ENCODE measurements around the gene CD247.

CD247 gene

DNA sequence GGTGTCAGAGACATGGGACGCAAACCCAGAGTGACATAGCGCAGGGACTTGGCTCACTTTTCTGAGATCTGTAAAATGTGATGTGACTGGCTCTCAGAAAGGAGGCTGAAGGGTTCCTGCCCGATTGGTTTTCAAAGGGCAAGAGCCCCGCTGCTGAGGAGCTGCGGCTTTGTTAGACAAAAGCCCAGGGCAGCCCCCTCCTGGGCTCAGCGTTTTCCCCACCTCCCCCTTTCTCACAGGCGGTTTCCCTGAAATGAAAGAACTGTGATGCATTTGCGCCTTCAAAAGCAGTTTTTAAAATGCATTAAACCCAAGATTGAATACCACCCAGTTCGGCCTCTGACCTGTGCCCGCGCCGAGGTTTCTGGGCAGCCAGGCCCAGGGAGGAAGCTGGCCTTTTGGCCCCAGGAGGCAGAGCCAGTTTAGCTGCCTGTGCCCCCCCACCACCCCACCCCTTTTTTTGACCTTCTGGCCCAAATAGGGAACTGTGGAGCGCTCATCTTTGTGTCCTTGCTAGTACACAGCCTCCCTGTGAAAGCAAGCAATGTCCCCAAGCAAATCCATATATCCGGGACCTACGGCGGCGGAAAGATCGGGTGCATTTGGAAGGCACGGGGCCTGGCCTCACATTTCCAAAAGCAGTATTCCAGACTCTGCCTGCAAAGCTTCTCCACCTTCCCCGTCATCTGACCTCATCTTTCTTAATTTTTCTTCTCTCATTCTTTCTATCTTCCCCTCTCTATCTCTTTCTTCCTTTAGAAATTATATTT is 28.6 kb downstream of the CD247 start:
- peak; percentile 71 for DNase-seq (ENCODE audit: low spot score)

DNA sequence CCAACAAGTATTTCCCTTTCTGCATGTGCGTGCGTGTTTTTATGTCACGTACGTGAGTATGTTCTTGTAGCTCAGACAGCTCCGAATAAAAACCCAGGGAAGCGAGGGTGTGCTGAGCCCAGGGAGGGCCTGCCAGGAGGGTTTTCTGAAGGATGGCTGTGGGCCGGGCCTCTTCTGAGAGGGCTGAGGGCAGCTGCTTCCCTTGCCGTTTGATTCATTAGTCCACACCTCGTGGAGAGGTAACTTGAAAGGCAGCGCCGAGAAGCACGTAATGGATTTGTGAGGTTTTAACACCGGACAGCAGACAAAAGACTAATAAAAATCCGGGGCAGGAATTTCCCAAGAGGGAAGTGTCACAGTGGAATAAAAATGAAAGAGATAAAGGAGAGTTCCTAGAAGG is 29.5 kb downstream of the CD247 start:
- no peak for DNase-seq (ENCODE audit: low spot score)

DNA sequence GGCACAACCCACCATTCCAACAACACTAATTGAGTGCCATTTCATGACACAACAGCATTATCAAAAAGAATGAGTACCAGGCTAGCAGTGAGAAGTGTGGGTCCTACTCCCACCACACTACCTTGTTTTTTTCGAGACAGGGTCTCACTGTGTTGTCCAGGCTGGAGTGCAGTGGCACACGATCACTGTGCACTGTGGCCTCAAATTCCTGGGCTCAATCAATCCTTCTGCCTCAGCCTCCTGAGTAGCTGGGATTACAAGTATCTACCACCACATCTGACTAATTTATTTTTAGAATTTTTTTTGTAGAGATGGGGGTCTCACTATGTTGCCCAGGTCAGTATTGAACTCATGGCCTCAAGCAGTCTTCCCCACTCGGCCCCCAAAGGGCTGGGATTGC is 30.7 kb downstream of the CD247 start:
- no peak for DNase-seq (ENCODE audit: low spot score)

DNA sequence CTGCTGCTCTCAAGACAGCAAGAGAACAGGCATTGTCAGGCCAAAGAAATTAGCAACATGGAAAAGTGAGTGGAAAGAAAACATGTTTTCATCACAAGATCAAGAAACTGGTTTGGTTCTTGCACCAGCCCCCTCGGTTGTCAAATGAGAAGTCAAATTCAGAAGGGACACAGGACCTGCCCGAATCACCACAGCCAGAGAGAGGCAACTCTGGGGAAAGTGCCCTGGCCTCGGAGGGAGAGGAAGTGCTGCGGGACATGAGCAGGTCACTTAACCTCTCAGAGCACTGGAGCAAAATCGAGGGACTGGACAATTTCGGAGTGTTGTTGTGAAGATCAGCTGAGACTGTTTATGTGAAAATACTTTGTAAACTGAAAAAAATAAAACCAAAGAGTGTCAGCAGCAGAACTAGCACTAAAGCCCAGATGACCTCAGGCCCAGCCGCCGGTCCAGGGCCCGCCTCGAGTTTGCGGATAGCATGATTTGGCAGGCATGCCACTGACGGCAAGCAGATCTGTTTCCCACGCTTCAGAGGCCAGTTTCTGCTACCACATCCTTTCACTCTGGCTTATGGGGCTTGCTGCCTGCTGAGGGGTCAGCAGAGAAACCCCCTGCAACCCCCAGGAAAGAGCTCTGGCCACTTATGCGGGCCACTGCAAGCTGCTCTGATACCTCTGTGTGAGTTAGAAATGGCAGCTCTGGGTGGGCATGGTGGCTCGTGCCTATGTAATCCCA is 32.1 kb downstream of the CD247 start:
- no peak for DNase-seq (ENCODE audit: low spot score)

DNA sequence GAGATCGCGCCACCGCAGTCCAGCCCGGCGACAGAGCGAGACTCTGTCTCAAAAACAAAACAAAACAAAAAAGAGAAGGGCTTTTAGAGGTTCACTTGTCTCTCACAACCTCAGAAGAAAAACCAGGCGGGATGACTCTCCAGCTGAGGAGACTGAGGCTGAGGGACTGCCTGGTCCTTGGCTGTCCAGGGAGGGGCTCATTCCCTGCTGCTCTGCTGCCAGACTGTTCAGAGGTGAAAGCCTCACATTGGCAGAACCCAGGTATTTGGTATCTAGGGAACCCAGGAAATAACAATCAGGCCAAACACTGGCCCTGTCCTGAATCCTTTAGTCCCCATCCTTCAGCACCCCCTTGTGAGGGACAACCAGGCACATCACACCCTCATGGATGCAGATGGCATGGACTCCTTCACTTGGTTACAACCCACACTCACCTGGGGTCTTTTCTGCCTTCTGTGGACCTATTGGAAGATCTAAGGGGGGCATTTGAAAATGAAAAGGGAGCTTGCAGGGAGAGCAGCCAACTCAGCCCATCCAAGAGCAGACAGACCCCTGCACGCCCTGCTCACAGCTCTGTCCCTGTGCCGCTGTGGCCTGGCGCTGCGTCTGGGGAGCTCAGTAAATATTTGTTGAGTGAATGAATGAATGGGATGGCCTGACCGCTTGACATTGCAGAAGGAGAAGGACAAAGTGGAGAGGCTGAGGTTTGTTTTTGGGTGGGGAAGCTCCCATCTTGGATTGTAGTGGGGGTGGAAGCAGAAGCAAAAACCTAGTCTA is 33.4 kb downstream of the CD247 start:
- no peak for DNase-seq (ENCODE audit: low spot score)

DNA sequence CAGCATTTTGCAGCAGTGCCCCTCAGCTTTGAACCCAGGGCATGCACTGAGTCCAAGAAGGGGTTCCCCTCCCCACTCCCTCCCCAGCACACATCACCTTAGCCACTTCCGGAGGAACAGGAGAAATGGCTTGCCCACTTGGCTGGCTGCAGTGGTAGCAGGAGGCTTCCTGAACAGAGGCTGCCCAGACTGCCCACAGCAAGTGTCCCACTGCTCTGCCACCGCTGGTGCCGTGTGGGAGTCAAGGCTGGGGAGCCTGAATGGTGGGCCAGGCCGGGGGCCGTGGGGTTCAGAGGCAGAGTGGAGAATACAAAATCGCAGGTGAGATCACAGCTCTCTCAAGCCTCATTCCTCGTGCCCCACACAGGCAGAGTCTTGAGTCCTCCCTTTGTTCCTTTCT is 34.5 kb downstream of the CD247 start:
- DNase-seq (ENCODE audit: low spot score), result no peak

DNA sequence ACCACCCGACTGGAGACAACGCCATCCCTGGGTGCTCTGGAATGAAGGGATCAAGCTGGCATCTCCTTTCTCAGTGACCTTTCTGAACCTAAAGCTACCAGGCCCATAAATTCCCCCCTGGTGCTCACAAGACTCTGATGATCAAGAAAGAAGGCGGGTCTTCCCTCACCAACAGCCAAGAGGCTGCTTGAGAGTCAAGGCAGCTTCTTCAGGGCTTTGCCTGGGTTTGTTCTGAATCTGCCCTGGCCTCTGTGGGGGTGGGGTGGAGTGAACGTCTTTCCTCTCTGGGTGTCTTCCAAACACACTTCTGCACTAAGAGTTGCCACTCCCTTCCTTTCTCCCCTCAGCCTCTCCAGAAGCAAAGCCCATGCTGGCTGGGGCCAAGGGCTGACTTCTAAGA is 36.1 kb downstream of the CD247 start:
- DNase-seq (ENCODE audit: low spot score), result peak; percentile 44

DNA sequence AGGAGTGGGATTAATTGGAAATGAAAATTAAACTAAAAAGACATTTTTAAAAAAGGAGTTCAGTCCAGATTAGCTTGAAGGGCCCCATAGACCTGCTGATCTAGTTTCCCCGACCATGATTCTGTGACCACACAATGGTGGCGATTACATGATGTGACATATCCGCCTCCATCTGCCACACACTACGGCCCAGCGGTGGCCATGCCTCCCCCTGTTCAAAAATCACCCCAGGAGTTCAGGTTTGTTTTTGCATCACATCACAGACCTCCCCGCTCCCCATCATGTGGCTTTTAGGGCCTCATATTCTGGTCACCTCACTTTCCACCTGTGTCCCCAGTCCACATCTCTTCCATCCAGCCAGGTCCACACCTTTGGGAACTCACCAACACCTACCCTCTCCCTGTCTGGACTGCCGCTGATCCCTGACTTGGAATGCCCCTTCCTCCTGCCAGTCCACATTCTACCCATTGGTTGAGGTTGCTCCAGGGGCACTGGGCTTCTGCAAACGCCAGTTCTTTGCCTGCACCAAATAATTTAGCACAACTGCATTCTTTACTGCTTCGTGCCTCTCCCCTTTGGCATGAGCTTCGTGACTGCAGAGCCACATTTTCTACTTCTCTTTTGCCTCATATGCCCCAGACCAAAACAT is 38.9 kb downstream of the CD247 start:
- DNase-seq (ENCODE audit: low spot score), result no peak

DNA sequence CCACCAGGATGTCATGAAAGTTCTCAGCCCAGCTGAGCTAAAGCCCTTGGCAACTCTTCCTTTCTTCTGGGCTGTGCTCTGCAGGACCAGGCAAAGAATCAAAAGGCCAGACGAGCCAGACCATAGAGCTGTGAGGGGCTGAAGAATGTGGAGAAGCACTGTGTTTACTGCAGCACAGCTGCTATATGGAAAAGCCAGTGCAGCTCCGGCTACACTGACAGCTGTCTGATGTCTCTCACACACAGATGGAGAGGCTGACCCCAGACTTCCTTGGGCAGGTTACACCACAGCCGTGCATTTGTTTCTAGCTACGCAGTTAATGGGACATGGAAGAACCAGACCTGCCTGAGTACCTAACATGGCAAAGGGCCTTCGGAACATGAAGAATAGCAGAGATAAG is 40.3 kb downstream of the CD247 start:
- no peak for DNase-seq (ENCODE audit: low spot score)

DNA sequence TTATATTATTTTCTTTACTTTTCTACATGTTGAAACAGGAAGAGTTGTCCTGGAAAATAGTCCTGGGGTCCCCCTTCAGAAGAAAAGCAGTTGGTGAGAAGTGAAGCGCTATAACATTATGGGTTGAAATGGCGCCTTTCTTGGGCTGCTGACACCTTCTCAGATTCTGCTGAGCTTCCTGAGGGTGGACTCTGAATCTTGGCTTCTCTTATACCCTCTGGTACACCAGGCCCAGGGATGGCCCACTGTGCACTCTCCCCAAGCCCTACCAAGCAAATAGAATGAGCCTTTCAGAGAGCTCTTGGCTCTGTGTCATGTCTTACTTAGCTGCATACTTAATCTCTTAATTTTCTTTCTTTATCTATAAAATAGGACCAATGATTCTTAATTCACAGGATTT is 42.3 kb downstream of the CD247 start:
- no peak for DNase-seq (ENCODE audit: low spot score)

DNA sequence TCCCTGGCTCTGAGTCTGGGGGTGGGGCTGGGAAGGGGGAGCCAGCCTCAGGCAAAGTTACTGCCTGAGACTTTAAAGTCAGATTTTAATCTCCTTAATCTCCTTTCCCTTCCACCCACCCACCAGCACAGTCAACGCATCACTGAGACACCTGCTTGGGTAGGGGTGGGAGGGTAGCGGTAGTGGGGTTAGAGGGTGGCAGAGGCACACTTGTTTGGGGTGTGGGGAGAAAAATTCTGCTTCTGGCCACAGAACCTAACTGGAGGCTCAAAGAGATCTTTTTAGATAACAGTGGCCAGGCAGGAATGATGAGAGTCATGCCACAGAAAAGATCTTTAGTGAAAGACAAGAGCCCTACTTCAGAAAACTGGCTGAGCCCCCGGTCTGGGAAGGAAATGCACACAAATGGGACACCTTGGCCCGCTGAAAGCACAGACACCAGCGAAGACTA is 44.1 kb downstream of the CD247 start:
- DNase-seq (ENCODE audit: low spot score), result no peak

DNA sequence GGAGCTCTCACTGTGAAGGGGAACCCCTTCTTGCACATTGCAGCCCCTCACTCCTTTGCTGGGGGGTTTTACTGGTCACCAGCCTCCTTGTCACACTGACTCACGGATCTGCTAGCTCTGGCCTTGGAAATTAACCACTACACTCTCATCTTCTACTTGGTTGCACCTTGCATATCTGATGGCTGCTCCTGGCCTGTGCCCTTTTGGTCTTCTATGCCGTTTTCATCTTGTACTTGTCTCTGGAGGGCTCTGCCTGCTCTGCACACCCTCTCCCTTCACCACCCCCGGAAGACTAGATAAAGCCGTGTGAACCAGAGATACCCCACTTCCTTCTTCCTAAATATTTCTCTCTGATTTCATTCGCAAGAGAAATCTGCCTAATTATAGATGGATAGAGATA is 44.6 kb downstream of the CD247 start:
- no peak for DNase-seq (ENCODE audit: low spot score)

DNA sequence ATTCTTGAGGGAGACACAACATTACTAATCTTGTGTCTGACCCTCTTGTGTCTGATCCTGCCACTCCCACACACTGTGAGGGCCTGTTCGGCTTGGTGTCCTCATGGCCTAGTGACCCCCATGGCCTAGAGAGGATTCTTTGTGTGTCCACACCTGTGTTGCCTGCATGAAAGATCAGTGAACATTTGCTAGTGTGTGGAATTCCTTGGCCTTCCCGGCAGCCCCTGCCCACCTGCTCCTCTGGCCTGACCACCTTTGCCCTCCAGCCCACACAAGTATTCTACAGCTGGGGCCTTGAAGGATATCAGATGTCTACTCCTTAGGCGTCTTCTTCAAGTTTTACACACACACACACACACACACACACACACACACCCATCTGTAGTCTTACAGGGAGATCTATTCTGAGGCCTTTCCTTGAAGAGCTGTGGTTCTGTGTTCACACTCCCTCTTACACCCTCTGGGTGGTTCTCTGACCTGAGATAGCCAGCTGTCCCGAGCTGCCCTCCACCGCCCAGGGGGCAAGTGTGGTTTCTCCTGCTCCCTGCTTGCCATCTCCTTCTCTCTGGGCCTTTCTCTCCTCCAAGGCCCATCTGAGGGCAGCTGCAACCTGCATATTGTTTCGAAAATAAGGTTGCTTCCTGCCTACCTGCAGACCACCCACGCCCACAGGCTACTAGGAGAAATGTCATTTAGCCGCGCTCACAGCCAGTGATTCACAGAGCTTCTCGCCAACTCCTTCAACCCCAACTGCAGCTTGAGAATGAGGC is 45.4 kb downstream of the CD247 start:
- no peak for DNase-seq (ENCODE audit: low spot score)

DNA sequence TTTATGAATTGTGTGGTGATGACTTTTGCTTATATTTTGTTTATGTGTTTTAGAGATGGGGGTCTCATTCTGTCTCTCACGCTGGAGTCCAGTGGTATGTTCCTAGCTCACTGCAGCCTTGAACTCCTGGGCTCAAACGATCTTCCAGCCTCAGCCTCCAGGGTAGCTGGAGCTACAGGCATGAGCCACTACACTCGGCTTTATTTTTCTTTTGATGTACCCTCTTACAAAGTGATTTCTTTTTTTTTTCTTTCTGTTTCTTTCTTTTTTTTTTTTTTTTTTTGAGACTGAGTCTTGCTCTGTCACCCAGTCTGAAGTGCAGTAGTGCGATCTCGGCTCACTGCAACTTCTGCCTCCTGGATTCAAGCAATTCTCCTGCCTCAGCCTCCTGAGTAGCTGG is 46.8 kb downstream of the CD247 start:
- no peak for DNase-seq (ENCODE audit: low spot score)

DNA sequence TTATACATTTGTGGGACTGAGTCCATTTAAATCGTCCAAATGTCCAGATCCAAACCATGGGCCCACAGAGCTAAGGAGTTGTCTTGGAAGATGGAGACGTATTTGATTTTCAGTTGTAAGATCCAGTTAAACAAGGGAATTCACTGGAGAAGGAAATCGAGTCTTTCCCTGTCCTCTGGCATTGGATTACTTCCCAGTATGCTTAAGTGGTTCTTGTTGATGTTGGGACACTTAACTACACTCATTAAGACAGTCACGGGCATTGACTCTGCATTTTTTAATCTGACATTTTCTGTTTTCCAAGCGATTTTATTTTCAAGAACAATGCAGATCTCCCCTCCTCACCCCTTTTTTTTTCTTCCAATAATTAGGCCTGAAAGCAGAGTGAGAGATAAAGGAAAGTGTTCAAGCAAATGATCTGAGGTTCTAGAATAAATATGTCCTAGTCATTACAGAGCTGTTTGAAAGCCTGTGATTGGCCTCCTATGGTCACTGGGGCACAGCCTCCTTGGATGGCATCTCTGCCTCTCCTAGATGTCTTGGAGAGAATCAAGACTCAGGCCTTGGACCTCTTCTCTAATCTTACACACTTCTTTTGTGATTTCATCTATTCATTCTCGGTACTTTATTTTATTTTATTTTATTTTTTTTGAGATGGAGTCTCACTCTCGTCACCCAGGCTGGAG is 48.9 kb downstream of the CD247 start:
- DNase-seq (ENCODE audit: low spot score), result no peak

DNA sequence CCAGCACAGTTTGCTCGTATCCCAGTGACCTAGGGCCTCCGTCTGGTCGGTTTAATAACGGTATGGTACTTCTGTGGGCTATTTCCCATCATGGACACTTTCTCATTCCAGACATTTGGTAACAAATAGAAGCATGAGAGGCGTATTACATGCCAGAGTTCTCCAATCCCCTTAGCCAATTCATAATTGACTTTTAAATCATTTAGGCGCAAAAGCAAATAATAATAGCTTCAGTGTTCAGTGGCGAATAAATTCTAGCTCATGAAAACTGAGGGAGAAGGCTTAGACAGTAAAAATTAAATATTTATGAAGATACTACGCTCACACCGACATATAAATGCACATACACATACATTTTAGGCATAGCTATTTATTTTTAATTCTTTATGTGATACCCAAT is 50.6 kb downstream of the CD247 start:
- DNase-seq (ENCODE audit: low spot score), result no peak

DNA sequence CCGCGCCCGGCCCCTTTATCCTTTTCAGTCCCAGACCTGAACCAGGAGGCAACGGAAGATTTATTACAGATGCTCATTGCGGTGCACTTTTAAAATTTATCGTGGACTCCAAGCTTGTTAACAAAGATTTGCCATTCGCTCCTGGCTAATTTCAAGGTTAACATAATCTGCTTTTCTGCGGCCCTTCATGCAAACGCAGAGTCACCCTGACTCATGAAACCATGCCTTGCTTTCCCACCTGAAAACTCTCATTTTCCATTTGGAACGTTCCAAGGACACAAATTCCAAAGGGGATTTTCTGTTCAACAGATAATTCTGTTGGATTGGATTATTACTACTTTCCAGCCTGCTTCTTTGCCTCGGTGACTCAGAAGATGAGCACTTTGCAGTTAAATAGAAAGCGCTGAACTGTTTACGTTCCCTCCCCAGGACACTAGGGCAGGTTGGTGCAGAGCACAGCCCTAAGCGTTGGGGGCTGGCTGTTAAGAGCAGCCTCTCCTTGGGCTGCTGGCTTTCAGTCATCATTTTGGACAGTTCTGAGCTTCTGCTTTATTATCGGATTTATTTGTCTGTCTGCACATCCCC is 51.1 kb downstream of the CD247 start:
- DNase-seq (ENCODE audit: low spot score), result no peak

DNA sequence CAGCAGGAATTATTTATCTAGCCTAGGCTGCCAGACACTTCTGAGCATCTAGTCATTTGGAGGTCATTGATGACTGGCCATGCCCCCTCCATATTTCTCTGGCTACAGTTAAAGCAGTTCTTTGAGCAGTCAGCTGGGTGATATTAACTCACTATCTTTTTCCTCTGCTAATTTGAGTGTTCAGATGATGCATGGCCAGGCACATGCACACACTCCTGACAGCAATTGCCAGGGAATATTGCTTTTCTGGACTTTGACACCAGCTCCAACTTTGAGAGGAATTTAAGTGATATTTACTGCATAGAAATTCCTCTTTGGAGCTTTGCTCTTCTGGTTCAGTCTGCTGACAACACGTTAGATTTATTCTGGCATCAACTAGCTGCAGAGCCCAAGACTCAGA is 52.6 kb downstream of the CD247 start:
- no peak for DNase-seq (ENCODE audit: low spot score)

DNA sequence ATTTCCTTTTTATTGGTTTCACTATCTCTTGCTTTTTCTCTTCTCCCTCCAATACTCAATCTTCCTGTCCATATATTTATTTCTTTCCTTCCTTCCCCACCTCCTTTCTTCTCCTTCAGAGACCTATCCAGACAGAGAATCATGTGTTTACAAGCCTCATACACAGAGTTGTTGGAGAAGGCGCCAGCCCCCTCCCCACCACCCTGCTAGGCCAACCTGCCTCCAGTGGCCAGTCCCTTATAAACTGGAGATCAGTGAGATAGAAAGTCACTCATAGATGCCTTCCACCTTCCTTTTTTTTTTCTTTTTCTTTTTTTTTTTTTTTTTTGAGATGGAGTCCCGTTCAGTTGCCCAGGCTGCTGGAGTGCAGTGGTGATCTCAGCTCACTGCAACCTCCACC is 53.3 kb downstream of the CD247 start:
- DNase-seq (ENCODE audit: low spot score), result no peak

DNA sequence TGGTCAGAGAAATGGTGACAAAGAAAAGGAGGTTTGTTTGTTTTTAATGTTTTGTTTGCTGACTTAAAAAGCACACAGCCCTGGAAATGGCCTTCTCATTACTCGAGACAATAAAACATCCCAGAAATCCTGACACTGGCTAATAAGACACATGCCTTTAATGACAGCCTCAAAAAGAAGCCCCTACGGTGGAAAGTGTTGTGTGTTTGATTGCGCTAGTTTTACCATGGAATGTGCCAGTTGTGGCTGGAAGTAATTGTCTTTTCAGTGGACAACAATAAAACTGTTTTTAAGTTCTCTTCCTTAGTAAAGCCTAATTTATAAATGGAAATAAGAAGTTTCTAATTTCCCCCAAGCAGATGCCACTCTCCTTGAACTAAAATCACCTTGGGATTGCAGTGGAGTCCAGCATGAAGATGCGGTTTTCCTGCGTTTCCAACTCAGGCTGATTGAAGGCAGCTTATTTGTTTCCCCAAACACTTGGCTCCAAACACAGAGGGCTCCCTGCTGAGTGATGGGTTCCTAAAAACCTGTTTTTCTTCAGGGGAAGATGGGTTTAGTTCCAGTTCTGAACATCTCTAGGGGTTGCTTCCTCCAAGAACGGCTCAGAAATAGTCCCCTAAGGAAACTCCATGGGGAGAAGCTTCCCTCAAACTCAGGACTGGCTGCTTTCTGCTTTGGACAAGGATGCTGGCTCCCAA is 54.3 kb downstream of the CD247 start:
- no peak for DNase-seq (ENCODE audit: low spot score)

Data from CD4-positive, alpha-beta T cell treated with Interleukin-15 for 4 hours (primary cell).